NB4 (cell line): ENCODE measurements around the gene TMEM44.

Source experiments
- POLR2A ChIP-seq: IDR thresholded peaks from 2 replicates; pipeline ENCODE4 v1.6.1; 2011; ENCODE audit warnings: mild to moderate bottlenecking; ENCODE audit not compliant: insufficient read length; ENCODE audit errors: extremely low read depth
- TF ChIP-seq, protein P1 (sequence below): IDR thresholded peaks from 2 replicates; pipeline ENCODE4 v1.6.1; 2011; ENCODE audit warnings: low read depth, low read length

DNA sequence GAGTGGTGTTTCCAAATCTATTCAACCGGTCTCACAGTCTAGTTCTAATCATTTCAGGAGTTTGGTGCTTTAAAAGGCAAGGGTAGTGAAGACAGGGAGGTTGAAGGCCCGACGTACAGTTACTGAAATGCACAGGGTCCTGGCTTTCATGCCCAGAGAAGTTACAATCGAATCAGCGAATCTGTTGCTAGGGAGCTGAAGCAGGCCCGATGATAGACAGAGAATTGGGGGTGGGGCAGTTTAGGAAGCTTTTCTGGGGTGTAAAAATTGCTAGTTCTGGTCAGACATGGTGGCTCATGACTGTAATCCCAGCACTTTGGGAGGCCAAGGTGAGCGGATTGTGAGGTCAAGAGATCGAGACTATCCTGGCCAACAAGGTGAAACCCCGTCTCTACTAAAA, 83.4 kb downstream of the TMEM44 start:
- TF ChIP-seq POLR2A: no peak
- TF ChIP-seq, protein P1, sequence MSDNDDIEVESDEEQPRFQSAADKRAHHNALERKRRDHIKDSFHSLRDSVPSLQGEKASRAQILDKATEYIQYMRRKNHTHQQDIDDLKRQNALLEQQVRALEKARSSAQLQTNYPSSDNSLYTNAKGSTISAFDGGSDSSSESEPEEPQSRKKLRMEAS: no peak
